Peyer's patch (tissue), 4 donors: ENCODE measurements around the gene GEMIN5. TPM values are rescaled to one million over a fixed set of nuclear protein-coding genes. Genes with fewer than 3 reads are reported as not detected.

Source experiments
- DNase-seq, 3 donors: peaks; one replicate each; pipeline ENCODE4 v3.0.0-alpha.2; 2017 to 2019
- H3K27ac ChIP-seq, 4 donors: fragments of 200-600 bp; sonication (generic); one replicate each; pipeline ENCODE4 v1.5.1; 2016 to 2019
- H3K27me3 ChIP-seq, 2 donors: fragments of 200-600 bp; sonication (generic); one replicate each; pipeline ENCODE4 v1.5.1; 2019
- H3K36me3 ChIP-seq, 3 donors: fragments of 200-600 bp; sonication (generic); one replicate each; pipeline ENCODE4 v1.5.1; 2016 to 2019
- H3K4me1 ChIP-seq, 4 donors: fragments of 200-600 bp; sonication (generic); one replicate each; pipeline ENCODE4 v1.5.1; 2016 to 2019
- H3K4me3 ChIP-seq, 4 donors: fragments of 200-600 bp; sonication (generic); 1 replicate in 3 of 4; 2 replicates in 1 of 4; pipeline ENCODE4 v1.5.1; 2016 to 2019; ENCODE audit warnings: mild to moderate bottlenecking in 1 of 4
- H3K9me3 ChIP-seq, 4 donors: fragments of 200-600 bp; sonication (generic); one replicate each; pipeline ENCODE4 v1.5.1; 2016 to 2019; ENCODE audit warnings: mild to moderate bottlenecking in 1 of 4
- CTCF ChIP-seq, 6 experiments: fragments of 450-650 bp in 4 of 6; fragments of 200-600 bp in 2 of 6; sonication (generic) in 1 of 6; IDR thresholded peaks; one replicate each; pipeline ENCODE4 v1.5.1; 2017 to 2019; ENCODE audit warnings: antibody characterized with exemption in 6 of 6, mild to moderate bottlenecking in 3 of 6, moderate library complexity in 1 of 6
- POLR2A ChIP-seq, 2 donors: fragments of 450-650 bp; IDR thresholded peaks; one replicate each; pipeline ENCODE4 v1.5.1; 2017; ENCODE audit warnings: antibody characterized with exemption in 2 of 2, mild to moderate bottlenecking in 2 of 2, moderate library complexity in 2 of 2
- total RNA-seq, 4 donors: library from RNA; depleted of rRNA; stranded (reverse); fragments of >200 nt; gene quantifications; one replicate each; pipeline ENCODE4 v1.1.0, GENCODE V29; 2016

The GEMIN5 gene
- total RNA-seq, 4 donors from 2014 or later, result 9.1 to 13.3 (median 12.2) TPM

- Histone ChIP-seq H3K27me3 (no peaks in the 10 kb centered on the region), H3K36me3 (peaks cover 0 to 36% (median 0%) of the 10 kb centered on the region in 3 donors), H3K4me1 (no peaks in the 10 kb centered on the region), H3K4me3 (no peak overlapping the region), H3K9me3 (no peaks in the 10 kb centered on the region), H3K27ac (no peak overlapping the region)
- TF ChIP-seq CTCF (IDR thresholded peaks at IDR 0.05) (no peak), POLR2A (IDR thresholded peaks at IDR 0.05) (no peak)
- no peak for DNase-seq
Measured at GRCh38 chr5:154966874-154967273, 28.9 kb upstream of the GEMIN5 start.

- H3K4me3 ChIP-seq, result no peak overlapping the region
- TF ChIP-seq CTCF (IDR thresholded peaks at IDR 0.05) (no peak), POLR2A (IDR thresholded peaks at IDR 0.05) (no peak)
- H3K27me3 ChIP-seq, result no peaks in the 10 kb centered on the region
- peaks cover 0 to 42% (median 0%) of the 10 kb centered on the region in 3 donors for H3K36me3 ChIP-seq
- H3K27ac ChIP-seq, result peak overlapping the region in 1 of 4 donors; percentile 27
- H3K9me3 ChIP-seq, result no peaks in the 10 kb centered on the region
- H3K4me1 ChIP-seq, result no peaks in the 10 kb centered on the region
- no peak for DNase-seq
Measured at GRCh38 chr5:154966081-154966841, 28.2 kb upstream of the GEMIN5 start.

- Histone ChIP-seq H3K27ac (no peak overlapping the region), H3K9me3 (no peaks in the 10 kb centered on the region), H3K4me1 (no peaks in the 10 kb centered on the region), H3K4me3 (no peak overlapping the region), H3K36me3 (peaks cover 0 to 58% (median 0%) of the 10 kb centered on the region in 3 donors), H3K27me3 (no peaks in the 10 kb centered on the region)
- no peak for DNase-seq
- no peak for TF ChIP-seq POLR2A (IDR thresholded peaks at IDR 0.05)
- no peak for TF ChIP-seq CTCF (IDR thresholded peaks at IDR 0.05)
Measured at GRCh38 chr5:154962494-154962893, 24.5 kb upstream of the GEMIN5 start.

DNA sequence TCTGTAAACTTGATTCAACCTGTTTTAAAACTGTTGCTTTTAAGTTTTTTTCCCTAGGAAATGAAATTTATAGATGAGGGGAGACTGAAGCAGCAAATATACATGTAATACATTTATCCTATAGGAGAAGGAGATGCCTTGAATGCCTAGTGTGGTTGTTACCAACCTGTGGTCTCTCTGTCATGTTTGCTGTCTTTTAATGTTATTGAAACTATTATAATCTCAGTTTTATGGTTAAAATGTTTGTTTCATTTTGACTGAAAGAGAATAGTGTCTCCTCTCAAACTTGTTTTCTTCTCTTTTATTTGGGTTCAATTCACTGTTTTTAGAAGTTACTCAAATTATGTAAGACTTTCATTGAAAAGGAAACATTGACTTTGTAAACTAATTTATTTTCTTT lies 18.7 kb upstream of the GEMIN5 start:
- H3K9me3 ChIP-seq, result no peaks in the 10 kb centered on the region
- peaks cover 0 to 49% (median 0%) of the 10 kb centered on the region in 3 donors for H3K36me3 ChIP-seq
- no peaks in the 10 kb centered on the region for H3K4me1 ChIP-seq
- no peak overlapping the region for H3K27ac ChIP-seq
- H3K27me3 ChIP-seq, result no peaks in the 10 kb centered on the region
- H3K4me3 ChIP-seq, result no peak overlapping the region
- DNase-seq, result no peak
- no peak for TF ChIP-seq POLR2A (IDR thresholded peaks at IDR 0.05)
- TF ChIP-seq CTCF (IDR thresholded peaks at IDR 0.05), result no peak

DNA sequence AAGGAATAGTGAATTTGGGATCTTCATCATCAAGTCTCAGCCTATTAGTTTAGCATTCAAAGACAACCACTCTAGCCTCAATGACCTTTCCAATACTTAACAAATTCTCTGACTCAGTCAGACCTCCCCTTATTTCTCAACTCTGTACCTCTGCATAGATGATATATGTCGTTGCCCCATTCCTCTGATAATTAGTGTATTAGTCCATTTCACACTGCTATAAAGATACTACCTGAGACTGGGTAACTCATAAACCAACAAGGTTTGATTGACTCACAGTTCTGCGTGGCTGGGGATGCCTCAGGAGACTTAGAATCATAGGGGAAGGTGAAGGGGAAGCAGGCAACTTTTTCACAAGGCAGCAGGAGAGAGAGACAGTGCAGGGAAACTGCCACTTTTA lies 11.8 kb upstream of the GEMIN5 start:
- H3K27me3 ChIP-seq, result no peaks in the 10 kb centered on the region
- H3K4me1 ChIP-seq, result no peaks in the 10 kb centered on the region
- no peak overlapping the region for H3K27ac ChIP-seq

More for the DNA sequence above, 11.8 kb upstream of the GEMIN5 start:
- Histone ChIP-seq H3K36me3 (no peaks in the 10 kb centered on the region), H3K4me3 (no peak overlapping the region), H3K9me3 (no peaks in the 10 kb centered on the region)
- no peak for DNase-seq
- TF ChIP-seq POLR2A (IDR thresholded peaks at IDR 0.05), result no peak
- no peak for TF ChIP-seq CTCF (IDR thresholded peaks at IDR 0.05)
